Measurements from ENCODE around the gene PDE4B.

PDE4B gene

GRCh38 chr1:66256629-66257572 is 464.2 kb downstream of the PDE4B start:
- TF ChIP-seq CTCF (IDR thresholded peaks at IDR 0.05; ENCODE audit: extremely low read depth, missing control alignments): no peak
- DNase-seq (ENCODE audit: low spot score): no peak

- DNase-seq (ENCODE audit: low spot score): no peak
- TF ChIP-seq CTCF (IDR thresholded peaks at IDR 0.05; ENCODE audit: extremely low read depth, missing control alignments): no peak
Measured at GRCh38 chr1:66258404-66259105, 465.9 kb downstream of the PDE4B start.

- TF ChIP-seq CTCF (IDR thresholded peaks at IDR 0.05; ENCODE audit: extremely low read depth, missing control alignments): no peak
- no peak for DNase-seq (ENCODE audit: low spot score)
Measured at GRCh38 chr1:66261364-66261763, 468.7 kb downstream of the PDE4B start.

GRCh38 chr1:66262208-66262963 is 469.7 kb downstream of the PDE4B start:
- DNase-seq (ENCODE audit: low spot score): no peak
- no peak for TF ChIP-seq CTCF (IDR thresholded peaks at IDR 0.05; ENCODE audit: extremely low read depth, missing control alignments)

GRCh38 chr1:66265268-66265667 is 472.6 kb downstream of the PDE4B start:
- DNase-seq (ENCODE audit: low spot score): no peak
- TF ChIP-seq CTCF (IDR thresholded peaks at IDR 0.05; ENCODE audit: extremely low read depth, missing control alignments): no peak

- no peak for TF ChIP-seq CTCF (IDR thresholded peaks at IDR 0.05; ENCODE audit: extremely low read depth, missing control alignments)
- DNase-seq (ENCODE audit: low spot score): peak; percentile 15
Measured at GRCh38 chr1:66265796-66266195, 473.1 kb downstream of the PDE4B start.

All from GM20000 (cell line).